Measurements from ENCODE around the gene TMEM245.
"Not testable (repeated sequence)": the region's sequence is repeated elsewhere in the genome, so short reads cannot be mapped to it uniquely, and the experiment has no call there.

TMEM245 gene

DNA sequence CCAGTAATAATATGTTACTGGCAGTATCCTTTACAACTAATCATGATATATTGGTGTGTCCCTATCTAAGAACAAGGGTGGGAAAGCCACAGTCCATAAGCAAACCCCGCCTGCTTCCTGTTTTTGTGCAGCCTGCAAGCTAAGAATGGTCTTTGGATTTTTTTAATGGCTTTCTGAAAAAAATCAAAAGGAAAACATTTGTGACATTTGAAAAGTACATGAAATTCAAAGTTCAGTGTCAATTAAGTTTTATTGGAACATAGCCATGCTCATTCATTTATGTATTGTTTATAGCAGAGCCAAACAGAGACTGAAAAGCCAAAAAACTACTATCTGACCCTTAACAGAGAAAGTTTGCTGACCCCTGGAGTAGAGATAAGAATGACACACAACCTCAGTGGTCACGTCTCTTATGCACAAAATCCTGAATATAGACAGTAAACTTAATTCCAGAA, 12.8 kb upstream of the TMEM245 start:
- Histone ChIP-seq H3K4me3 (replicated peaks; ENCODE audit: low read depth, low read length) (no peak overlapping the region), H3K36me3 (ENCODE audit: control insufficient read depth, insufficient read depth, low read length) (no peaks in the 10 kb centered on the region), H3K27me3 (replicated peaks; ENCODE audit: control insufficient read depth, insufficient read depth, low read length) (no peaks in the 10 kb centered on the region)
- TF ChIP-seq, protein P1, sequence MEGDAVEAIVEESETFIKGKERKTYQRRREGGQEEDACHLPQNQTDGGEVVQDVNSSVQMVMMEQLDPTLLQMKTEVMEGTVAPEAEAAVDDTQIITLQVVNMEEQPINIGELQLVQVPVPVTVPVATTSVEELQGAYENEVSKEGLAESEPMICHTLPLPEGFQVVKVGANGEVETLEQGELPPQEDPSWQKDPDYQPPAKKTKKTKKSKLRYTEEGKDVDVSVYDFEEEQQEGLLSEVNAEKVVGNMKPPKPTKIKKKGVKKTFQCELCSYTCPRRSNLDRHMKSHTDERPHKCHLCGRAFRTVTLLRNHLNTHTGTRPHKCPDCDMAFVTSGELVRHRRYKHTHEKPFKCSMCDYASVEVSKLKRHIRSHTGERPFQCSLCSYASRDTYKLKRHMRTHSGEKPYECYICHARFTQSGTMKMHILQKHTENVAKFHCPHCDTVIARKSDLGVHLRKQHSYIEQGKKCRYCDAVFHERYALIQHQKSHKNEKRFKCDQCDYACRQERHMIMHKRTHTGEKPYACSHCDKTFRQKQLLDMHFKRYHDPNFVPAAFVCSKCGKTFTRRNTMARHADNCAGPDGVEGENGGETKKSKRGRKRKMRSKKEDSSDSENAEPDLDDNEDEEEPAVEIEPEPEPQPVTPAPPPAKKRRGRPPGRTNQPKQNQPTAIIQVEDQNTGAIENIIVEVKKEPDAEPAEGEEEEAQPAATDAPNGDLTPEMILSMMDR (IDR thresholded peaks at IDR 0.05; ENCODE audit: insufficient read depth, low read length, poor library complexity, severe bottlenecking) = no peak
- no peak for DNase-seq (ENCODE audit: extremely low read depth, insufficient read length)

DNA sequence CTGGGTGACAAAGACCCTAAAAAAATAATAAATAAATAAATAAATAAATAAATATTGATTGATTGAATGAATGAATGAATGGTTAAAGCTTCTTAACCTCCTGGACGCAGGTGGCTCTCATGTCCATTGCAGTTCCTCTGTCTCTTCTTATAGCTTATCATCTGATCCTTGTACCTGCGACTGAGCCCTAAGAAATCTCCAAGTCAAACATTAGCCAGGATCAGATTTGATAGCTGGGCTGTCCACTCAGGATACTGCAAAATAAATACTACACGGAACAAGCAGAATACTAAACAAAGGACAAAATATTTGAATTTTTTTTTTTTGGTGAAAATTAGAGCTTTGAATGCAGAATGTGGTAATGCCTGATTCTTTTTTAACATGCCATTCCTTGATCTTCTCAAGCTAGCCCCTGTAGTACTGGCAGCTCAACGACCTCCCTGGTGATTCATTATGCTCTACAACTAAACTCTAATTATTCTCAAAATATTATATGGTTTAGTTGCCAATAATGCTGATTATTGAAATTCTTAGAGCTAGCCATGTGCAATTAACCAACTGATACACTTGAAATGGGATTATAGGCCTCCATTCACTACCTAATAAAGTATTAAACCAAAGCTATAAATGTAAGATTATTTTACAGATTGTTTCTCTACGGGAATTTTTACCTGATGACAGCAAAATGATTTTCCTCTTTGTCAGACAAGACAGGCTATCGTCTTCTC, 9.9 kb upstream of the TMEM245 start:
- Histone ChIP-seq H3K4me3 (replicated peaks; ENCODE audit: low read depth, low read length) (no peak overlapping the region), H3K36me3 (ENCODE audit: control insufficient read depth, insufficient read depth, low read length) (no peaks in the 10 kb centered on the region), H3K27me3 (replicated peaks; ENCODE audit: control insufficient read depth, insufficient read depth, low read length) (no peaks in the 10 kb centered on the region)
- TF ChIP-seq, protein P1 (IDR thresholded peaks at IDR 0.05; ENCODE audit: insufficient read depth, low read length, poor library complexity, severe bottlenecking) = no peak
- DNase-seq (ENCODE audit: extremely low read depth, insufficient read length) = no peak

DNA sequence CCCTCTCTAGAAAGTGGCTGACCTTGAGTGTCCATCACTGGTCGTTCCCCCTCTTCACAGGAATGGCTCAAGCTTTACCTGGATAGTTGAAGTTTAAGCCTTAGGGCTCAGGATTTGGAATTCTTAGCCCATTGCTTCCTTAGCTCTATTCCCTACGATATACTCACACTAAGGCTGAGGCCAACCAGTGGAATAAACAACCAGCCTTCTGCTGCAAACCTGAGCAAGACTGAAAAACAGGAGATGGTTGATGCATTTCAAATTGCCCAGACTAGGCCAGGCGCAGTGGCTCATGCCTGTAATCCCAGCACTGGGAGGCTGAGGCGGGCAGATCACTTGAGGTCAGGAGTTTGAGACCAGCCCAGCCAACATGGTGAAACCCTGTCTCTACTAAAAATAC, 6.9 kb upstream of the TMEM245 start:
- not testable (repeated sequence) for H3K36me3 ChIP-seq (ENCODE audit: control insufficient read depth, insufficient read depth, low read length); H3K27me3 ChIP-seq (replicated peaks; ENCODE audit: control insufficient read depth, insufficient read depth, low read length); DNase-seq (ENCODE audit: extremely low read depth, insufficient read length); H3K4me3 ChIP-seq (replicated peaks; ENCODE audit: low read depth, low read length)

DNA sequence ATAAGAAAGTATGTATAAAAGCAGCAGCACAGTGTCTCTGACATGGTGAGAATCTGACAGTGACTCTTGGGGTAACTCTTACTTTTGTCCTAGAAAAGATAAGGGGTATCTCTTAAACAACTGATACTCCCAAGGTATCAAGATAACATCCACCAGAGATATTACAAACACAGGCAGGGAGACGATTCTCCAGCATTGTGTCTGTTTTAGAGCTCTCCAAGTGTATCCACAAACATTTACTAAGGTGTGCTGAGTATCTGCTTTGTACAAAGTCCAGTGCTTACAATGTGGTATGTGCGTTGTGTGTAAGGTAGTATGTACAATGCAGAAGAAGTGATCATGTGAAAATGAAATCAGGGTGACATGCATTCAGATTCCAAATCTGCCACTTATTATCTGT, 4.4 kb upstream of the TMEM245 start:
- DNase-seq (ENCODE audit: extremely low read depth, insufficient read length) = no peak

DNA sequence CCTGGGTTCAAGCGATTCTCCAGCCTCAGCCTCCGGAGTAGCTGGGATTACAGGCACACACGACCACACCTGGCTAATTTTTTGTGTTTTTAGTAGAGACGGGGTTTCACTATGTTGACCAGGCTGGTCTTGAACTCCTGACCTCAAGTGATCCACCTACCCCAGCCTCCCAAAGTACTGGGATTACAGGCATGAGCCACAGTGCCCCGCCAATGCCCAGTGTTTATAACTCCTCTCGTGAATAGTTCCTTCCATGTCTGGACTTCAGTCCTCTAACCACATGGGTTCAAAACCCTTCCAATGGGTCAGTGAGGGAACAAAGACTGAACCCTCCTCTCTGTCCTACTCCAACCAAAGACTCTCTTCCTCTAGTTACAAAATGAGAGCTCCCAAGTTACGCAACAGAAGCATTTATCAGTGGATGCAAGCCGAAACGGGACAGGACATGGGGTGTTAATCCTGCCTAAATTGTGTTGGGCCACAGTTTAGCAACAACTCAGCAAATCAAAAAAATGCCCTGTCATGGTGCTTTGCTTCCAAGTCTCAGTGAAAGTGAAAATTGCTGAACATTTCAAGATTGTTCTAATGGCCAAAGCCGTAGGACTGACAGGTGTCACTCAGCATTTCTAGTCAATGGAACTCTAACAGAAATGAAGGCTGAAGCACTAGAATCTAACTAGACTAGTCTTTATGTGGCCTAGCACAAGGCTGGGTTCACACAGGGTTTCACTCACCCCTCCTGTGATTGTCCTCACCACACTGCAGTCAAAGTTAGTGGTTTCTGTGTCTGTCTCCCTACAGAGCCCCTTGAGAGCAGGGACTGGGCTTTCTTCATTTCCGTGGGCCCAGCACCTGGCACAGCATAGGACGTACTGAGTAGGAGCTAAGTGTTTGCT, 3.2 kb upstream of the TMEM245 start:
- Histone ChIP-seq H3K36me3 (ENCODE audit: control insufficient read depth, insufficient read depth, low read length) (no peaks in the 10 kb centered on the region), H3K27me3 (replicated peaks; ENCODE audit: control insufficient read depth, insufficient read depth, low read length) (no peaks in the 10 kb centered on the region), H3K4me3 (replicated peaks; ENCODE audit: low read depth, low read length) (no peak overlapping the region)
- DNase-seq (ENCODE audit: extremely low read depth, insufficient read length) = no peak
- TF ChIP-seq, protein P1 (IDR thresholded peaks at IDR 0.05; ENCODE audit: insufficient read depth, low read length, poor library complexity, severe bottlenecking) = no peak

More for the DNA sequence above, 4.4 kb upstream of the TMEM245 start:
- no peak overlapping the region for H3K4me3 ChIP-seq (replicated peaks; ENCODE audit: low read depth, low read length)
- no peaks in the 10 kb centered on the region for H3K36me3 ChIP-seq (ENCODE audit: control insufficient read depth, insufficient read depth, low read length)
- TF ChIP-seq, protein P1 (IDR thresholded peaks at IDR 0.05; ENCODE audit: insufficient read depth, low read length, poor library complexity, severe bottlenecking) = no peak
- H3K27me3 ChIP-seq (replicated peaks; ENCODE audit: control insufficient read depth, insufficient read depth, low read length) = no peaks in the 10 kb centered on the region

DNA sequence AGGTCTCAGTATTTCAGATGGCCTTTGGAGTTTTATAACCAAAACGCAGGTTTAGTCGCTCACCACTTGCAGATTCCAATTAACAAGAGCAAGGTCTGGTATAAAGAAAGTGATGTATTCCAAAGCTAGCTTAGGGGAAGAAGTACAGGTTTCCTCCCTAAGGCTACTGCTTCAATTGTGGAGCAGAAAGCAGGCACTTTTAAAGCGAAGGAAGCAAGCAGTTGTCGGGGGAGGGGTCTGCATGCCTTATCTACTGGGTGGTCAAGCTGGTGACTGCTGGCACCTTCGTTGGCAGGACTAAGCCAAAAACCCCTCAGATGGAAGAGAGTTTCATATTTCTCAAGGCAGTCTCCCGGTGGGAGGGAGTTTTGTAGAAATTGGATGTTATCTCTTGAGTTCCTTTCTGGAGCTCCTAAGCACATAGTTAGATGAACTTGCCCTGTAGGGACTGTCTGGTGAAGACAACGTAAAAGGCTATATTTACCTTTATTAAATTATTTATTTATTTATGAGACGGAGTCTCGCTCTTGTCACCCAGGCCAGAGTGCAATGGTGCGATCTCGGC, 1.6 kb upstream of the TMEM245 start:
- no peaks in the 10 kb centered on the region for H3K27me3 ChIP-seq (replicated peaks; ENCODE audit: control insufficient read depth, insufficient read depth, low read length)
- TF ChIP-seq, protein P1 (IDR thresholded peaks at IDR 0.05; ENCODE audit: insufficient read depth, low read length, poor library complexity, severe bottlenecking) = no peak
- no peaks in the 10 kb centered on the region for H3K36me3 ChIP-seq (ENCODE audit: control insufficient read depth, insufficient read depth, low read length)
- DNase-seq (ENCODE audit: extremely low read depth, insufficient read length) = no peak
- no peak overlapping the region for H3K4me3 ChIP-seq (replicated peaks; ENCODE audit: low read depth, low read length)
